C1 segment of cervical spinal cord (tissue), 14 donors: ENCODE results near the gene ACTG1.

Source experiments
- DNase-seq, 14 donors: peaks; one replicate each; lab custom pipeline; 2025; lab: John Stamatoyannopoulos, UW

ACTG1 gene

DNA sequence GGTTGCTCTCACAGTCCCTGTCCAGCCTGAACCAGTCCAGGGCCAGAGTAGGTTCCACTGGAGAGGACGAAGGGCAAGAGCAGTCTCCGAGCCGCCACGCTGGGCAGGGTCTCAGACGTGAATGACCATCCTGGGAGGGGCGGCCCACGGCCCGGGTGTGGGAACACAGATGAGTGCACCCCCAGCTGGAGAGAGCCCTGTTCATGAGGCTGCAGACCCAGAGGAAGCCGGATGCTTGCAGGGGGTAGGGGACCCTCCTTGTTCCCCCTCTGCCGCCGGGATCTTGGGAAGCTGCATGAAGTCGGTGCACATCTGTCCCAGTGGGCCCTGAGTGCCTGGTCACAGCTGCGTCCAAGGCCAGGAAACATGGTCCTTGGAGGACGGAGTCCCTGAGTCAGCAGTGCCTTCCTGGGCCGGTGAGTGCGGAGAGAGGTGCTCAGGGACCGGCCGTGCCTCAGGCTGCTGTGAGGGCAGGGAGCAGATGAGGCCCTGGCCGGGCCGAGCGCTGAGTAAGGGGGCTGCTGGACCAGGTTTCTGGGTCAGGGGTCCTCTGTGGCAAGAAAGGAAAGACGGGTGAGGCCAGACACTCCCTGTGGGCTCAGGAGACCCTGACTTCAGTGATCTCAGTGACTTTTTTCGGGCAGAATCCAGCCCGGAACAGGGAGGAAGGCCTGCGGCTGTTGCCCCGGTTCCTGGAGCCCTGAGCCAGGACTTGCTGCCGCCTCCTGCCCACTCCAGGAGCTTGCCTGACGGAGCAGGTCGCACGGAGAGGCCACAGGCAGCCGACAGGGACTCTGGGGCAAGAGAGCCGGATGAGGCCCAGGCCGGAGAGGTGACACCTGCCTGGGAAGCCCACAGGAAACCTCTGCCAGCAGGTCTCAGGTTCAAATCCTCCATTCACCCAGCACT is 45.8 kb downstream of the ACTG1 start:
- no peak for DNase-seq

DNA sequence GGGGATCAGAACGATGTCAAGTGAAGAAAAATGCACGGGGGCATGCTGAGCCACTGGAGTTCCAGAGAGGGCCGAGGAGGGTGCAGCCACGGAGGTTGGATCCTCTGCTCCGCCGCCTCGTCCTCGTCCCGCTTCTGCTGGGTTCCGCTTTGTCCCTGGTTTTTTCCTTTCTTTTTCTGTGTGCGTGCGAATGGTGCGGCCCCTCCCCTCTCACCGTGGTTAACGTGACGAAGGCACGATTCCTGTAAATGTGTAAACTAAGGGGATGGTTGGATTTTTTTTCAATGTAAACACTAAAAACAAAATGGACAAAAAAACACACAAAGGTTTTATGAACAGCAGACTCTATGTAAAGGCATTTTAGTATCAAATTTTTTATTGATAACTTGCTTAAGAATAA is 46.7 kb downstream of the ACTG1 start:
- no peak for DNase-seq

DNA sequence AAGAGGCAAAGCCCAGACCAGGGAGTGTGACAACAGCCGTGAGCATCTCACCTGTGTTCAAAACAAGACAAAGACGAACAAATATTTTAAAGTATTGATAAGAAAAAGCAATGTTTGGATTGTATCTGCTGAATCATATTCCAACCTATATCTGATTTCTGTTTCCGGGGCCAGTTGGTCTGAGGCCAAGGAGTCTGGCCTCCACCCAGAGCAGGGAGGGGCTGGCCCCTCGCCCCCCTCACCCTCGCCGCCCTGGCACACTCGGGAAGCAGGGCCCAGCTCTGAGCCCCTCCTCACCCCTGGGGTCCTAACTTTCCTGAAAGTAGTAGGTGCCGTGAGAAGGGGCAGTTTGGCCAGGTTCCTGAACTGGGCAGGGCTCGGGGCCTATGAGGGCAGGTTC is 48.0 kb downstream of the ACTG1 start:
- no peak for DNase-seq

DNA sequence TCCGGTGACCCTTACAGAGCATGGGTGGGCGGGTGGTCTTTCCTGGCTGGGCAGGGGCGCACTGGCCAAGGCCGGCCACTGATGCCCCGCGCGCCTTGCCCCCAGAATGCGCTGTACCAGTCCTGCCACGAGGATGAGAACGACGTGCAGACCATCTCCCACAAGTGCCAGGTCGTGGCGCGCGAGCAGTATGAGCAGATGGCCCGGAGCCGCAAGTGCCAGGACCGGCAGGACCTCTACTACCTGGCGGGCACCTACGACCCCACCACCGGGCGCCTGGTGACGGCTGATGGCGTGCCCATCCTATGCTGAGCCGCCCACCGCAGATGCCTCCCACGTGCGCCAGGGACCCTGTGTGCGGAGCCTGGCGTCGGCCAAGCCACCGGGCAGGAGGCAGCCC is 49.1 kb downstream of the ACTG1 start:
- DNase-seq, result peak in 1 of 14 donors; percentile 47

DNA sequence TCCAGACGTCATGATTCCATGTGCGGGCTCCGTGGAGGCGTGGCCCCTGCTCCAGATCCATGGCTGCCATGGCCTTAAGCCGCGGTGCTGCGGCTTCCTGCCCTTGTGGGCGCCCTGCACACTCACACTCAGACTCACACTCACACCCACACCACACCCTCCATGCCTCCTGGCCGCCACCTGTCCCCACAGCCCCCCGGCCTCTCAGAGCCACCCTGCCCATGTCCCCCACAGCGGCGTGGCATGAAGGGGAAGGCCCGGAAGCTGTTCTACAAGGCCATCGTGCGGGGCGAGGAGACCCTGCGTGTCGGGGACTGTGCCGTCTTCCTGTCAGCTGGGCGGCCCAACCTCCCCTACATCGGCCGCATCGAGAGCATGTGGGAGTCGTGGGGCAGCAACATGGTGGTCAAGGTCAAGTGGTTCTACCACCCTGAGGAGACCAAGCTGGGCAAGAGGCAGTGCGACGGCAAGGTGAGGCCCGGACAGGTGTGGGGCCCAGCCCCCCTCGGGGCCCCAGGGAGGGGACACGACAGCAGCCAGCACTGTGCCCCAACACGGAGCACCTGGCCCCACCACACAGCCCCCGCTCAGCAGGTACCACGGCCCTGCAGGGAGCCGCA is 50.0 kb downstream of the ACTG1 start:
- no peak for DNase-seq

DNA sequence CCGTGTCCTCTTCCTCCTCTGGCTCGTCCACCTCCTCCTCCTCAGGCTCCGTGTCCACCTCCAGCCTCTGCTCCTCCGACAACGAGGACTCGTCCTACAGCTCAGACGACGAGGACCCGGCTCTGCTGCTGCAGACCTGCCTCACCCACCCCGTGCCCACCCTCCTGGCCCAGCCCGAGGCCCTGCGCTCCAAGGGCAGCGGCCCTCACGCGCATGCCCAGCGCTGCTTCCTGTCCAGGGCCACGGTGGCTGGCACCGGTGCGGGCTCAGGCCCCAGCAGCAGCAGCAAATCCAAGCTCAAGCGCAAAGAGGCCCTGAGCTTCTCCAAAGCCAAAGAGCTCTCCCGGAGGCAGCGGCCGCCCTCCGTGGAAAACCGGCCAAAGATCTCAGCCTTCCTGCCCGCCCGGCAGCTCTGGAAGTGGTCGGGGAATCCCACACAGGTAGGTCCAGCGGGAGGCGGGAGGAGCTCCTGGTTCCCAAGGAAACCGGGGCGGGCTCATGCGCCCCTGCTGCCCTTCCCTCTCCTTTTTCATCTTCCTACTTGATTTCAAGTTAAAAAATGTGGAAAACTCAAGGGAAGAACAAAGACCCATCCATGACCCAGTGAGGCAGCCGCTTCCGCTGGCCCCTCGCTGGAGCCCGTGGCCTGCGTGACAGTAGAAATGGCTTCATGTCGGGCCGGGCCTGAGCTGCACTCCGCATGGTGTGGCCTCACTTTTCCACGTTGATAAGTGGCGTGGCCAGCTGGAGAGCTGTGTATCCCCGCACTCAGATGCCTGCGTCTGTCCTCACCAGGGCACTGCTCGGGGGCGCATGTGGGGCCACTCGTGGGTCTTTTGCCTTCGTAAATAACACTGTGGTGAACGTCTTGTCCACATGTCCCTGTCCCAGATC is 50.7 kb downstream of the ACTG1 start:
- DNase-seq, result peak in 1 of 14 donors; percentile 13

DNA sequence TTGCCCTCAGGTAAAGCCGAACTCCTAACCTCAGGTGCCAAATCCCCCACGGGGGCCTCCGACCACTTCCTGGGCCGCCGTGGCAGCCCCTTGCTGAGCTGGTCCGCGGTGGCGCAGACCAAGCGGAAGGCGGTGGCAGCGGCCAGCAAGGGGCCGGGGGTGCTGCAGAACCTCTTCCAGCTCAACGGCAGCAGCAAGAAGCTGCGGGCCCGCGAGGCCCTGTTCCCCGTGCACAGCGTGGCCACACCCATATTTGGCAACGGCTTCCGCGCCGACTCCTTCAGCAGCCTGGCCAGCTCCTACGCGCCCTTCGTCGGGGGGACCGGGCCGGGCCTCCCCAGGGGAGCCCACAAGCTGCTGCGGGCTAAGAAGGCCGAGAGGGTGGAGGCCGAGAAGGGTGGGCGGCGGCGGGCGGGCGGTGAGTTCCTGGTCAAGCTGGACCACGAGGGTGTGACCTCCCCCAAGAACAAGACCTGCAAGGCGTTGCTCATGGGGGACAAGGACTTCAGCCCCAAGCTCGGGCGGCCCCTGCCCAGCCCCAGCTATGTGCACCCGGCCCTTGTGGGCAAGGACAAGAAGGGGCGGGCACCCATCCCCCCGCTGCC is 51.6 kb downstream of the ACTG1 start:
- no peak for DNase-seq
